HG03565 (cell line): ENCODE measurements around the gene GMPR.
"Not testable (repeated sequence)": the region's sequence is repeated elsewhere in the genome, so short reads cannot be mapped to it uniquely, and the experiment has no call there.

Experiments
- ATAC-seq: cut with Tn5 transposase; IDR thresholded peaks from one replicate; pipeline ENCODE4 v1.9.1; 2021; ENCODE audit warnings: mild to moderate bottlenecking, moderate library complexity; ENCODE audit not compliant: unreplicated experiment

GMPR gene

GRCh38 chr6:16244869-16245451 is 6.6 kb downstream of the GMPR start:
- no peak for ATAC-seq

- ATAC-seq: no peak
Measured at GRCh38 chr6:16248271-16248853, 10.0 kb downstream of the GMPR start.

- ATAC-seq: no peak
Measured at GRCh38 chr6:16249971-16250370, 11.6 kb downstream of the GMPR start.

- ATAC-seq: no peak
Measured at GRCh38 chr6:16251706-16252105, 13.3 kb downstream of the GMPR start.

- no peak for ATAC-seq
Measured at GRCh38 chr6:16252686-16253299, 14.4 kb downstream of the GMPR start.

GRCh38 chr6:16253399-16254144 is 15.2 kb downstream of the GMPR start:
- ATAC-seq: no peak

GRCh38 chr6:16254535-16254934 is 16.1 kb downstream of the GMPR start:
- no peak for ATAC-seq

- ATAC-seq: no peak
Measured at GRCh38 chr6:16256781-16257180, 18.4 kb downstream of the GMPR start.

- no peak for ATAC-seq
Measured at GRCh38 chr6:16257999-16258708, 19.8 kb downstream of the GMPR start.

- no peak for ATAC-seq
Measured at GRCh38 chr6:16258709-16259075, 20.3 kb downstream of the GMPR start.

GRCh38 chr6:16259604-16260003 is 21.2 kb downstream of the GMPR start:
- not testable (repeated sequence) for ATAC-seq

GRCh38 chr6:16260602-16261001 is 22.2 kb downstream of the GMPR start:
- ATAC-seq: not testable (repeated sequence)

- ATAC-seq: not testable (repeated sequence)
Measured at GRCh38 chr6:16262773-16263172, 24.4 kb downstream of the GMPR start.

- ATAC-seq: not testable (repeated sequence)
Measured at GRCh38 chr6:16263464-16264099, 25.2 kb downstream of the GMPR start.

GRCh38 chr6:16264785-16265184 is 26.4 kb downstream of the GMPR start:
- ATAC-seq: no peak

- ATAC-seq: no peak
Measured at GRCh38 chr6:16265351-16266341, 27.3 kb downstream of the GMPR start.

GRCh38 chr6:16267428-16268263 is 29.3 kb downstream of the GMPR start:
- no peak for ATAC-seq

GRCh38 chr6:16269442-16270070 is 31.2 kb downstream of the GMPR start:
- ATAC-seq: not testable (repeated sequence)
